Measurements from ENCODE around the gene ASB16.
"Not testable (repeated sequence)": the region's sequence is repeated elsewhere in the genome, so short reads cannot be mapped to it uniquely, and the experiment has no call there.

The ASB16 gene

GRCh38 chr17:44147812-44148211, 22.7 kb upstream of the ASB16 start:
- no peak for DNase-seq

GRCh38 chr17:44149066-44149465, 21.4 kb upstream of the ASB16 start:
- not testable (repeated sequence) for DNase-seq

- no peak for DNase-seq
Measured at GRCh38 chr17:44149750-44150329, 20.7 kb upstream of the ASB16 start.

GRCh38 chr17:44152875-44153274, 17.6 kb upstream of the ASB16 start:
- no peak for DNase-seq

GRCh38 chr17:44155488-44155887, 15.0 kb upstream of the ASB16 start:
- DNase-seq, result no peak

GRCh38 chr17:44159519-44160210, 10.8 kb upstream of the ASB16 start:
- DNase-seq, result no peak

- no peak for DNase-seq
Measured at GRCh38 chr17:44164476-44164875, 6.0 kb upstream of the ASB16 start.

- peak; percentile 79 for DNase-seq
Measured at GRCh38 chr17:44167181-44167861, 3.2 kb upstream of the ASB16 start.

GRCh38 chr17:44170135-44170498, 387 bp upstream of the ASB16 start:
- no peak for DNase-seq

- no peak for DNase-seq
Measured at GRCh38 chr17:44171931-44172455, 1.5 kb downstream of the ASB16 start.

GRCh38 chr17:44174427-44174826, 3.9 kb downstream of the ASB16 start:
- no peak for DNase-seq

- DNase-seq, result no peak
Measured at GRCh38 chr17:44176257-44176656, 5.8 kb downstream of the ASB16 start.

- no peak for DNase-seq
Measured at GRCh38 chr17:44176671-44177501, 6.4 kb downstream of the ASB16 start.

- no peak for DNase-seq
Measured at GRCh38 chr17:44177640-44178039, 7.1 kb downstream of the ASB16 start.

- no peak for DNase-seq
Measured at GRCh38 chr17:44178133-44178532, 7.6 kb downstream of the ASB16 start.

GRCh38 chr17:44183024-44183423, 12.5 kb downstream of the ASB16 start:
- DNase-seq, result no peak

- no peak for DNase-seq
Measured at GRCh38 chr17:44184212-44184810, 13.8 kb downstream of the ASB16 start.

- peak; percentile 100 for DNase-seq
Measured at GRCh38 chr17:44186307-44187130, 16.0 kb downstream of the ASB16 start, which contains the start of gene TMUB2. TSS of gene TMUB2 (plus strand) at chr17:44186972. CDS start at chr17:44187709, 737 bp downstream.

- DNase-seq, result no peak
Measured at GRCh38 chr17:44187131-44187899, 16.8 kb downstream of the ASB16 start.

- no peak for DNase-seq
Measured at GRCh38 chr17:44188576-44189403, 18.3 kb downstream of the ASB16 start.

Measured in NCI-H1092 treated with DMSO at 0.1 percent for 48 hours (cell line).